PC-3 (cell line): ENCODE data around the gene SLC35E2B.
"Not testable (repeated sequence)": the region's sequence is repeated elsewhere in the genome, so short reads cannot be mapped to it uniquely, and the experiment has no call there.

Source experiments
- EZH2 ChIP-seq: fragments of 300-600 bp; sonication (generic); IDR thresholded peaks from one replicate; pipeline ENCODE4 v1.6.1; 2017; ENCODE audit warnings: antibody characterized with exemption, mild to moderate bottlenecking, low read length; ENCODE audit not compliant: unreplicated experiment
- TF ChIP-seq, protein P1 (sequence below): fragments of 300-600 bp; sonication (generic); conservative IDR thresholded peaks from 2 replicates; pipeline ENCODE4 v1.5.1; 2017; ENCODE audit warnings: antibody characterized with exemption, low read depth, mild to moderate bottlenecking, low read length

GRCh38 chr1:1662392-1662791 lies 30.2 kb downstream of the SLC35E2B start:
- TF ChIP-seq, protein P1, sequence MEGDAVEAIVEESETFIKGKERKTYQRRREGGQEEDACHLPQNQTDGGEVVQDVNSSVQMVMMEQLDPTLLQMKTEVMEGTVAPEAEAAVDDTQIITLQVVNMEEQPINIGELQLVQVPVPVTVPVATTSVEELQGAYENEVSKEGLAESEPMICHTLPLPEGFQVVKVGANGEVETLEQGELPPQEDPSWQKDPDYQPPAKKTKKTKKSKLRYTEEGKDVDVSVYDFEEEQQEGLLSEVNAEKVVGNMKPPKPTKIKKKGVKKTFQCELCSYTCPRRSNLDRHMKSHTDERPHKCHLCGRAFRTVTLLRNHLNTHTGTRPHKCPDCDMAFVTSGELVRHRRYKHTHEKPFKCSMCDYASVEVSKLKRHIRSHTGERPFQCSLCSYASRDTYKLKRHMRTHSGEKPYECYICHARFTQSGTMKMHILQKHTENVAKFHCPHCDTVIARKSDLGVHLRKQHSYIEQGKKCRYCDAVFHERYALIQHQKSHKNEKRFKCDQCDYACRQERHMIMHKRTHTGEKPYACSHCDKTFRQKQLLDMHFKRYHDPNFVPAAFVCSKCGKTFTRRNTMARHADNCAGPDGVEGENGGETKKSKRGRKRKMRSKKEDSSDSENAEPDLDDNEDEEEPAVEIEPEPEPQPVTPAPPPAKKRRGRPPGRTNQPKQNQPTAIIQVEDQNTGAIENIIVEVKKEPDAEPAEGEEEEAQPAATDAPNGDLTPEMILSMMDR = not testable (repeated sequence)
- TF ChIP-seq EZH2 = not testable (repeated sequence)
